Measurements from ENCODE around the gene GDF15. TPM values are rescaled to one million over a fixed set of nuclear protein-coding genes. Genes with fewer than 3 reads are reported as not detected.
A peak's percentile ranks its signal among the peaks of the same experiment; 100 is the strongest.

Gene GDF15
- total RNA-seq, 4 donors from 2014 or later: 36.3 to 77.0 (median 58.9) TPM

DNA sequence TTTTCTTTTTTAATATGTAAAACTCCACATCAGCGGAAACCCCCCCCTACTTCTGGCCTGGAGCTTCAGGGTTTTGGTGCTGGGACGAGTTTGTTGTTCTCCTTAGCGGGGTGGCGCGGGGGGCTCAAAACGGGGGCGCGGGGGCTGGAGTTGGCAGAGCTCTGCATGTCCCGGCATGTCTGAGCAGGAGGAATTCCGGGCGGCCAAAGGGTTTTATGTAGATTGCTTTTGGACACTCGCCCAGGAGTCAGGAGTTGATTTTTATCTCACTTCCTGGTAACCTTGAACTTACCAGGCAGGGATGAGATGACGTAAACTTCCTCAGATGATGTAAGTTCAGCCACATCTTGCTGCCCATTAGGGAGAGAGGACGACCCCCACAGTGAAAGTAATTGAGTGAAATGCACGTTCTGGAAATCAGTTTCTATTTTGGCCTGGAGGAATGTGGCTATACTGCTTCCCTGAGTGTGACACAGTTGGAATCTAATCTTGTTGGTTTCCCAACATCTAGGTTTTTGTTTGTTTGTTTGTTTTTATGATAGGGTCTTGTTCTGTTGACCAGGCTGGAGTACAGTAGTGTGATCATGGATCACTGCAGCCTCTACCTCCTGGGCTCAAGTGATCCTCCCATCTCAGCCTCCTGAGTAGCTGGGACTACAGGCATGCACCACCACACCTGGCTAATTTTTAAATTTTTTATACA, 21.0 kb upstream of the GDF15 start:
- H3K36me3 ChIP-seq: peaks cover 0 to 22% (median 2%) of the 10 kb centered on the region in 4 donors
- WGBS, 2 donors (ENCODE audit: low coverage in 1 of 2): 4 to 15% methylated on average over 2 to 15 of the region's 15 CpGs
- TF ChIP-seq POLR2AphosphoS5 (IDR thresholded peaks at IDR 0.05) (peak; percentile 54 to 78 (median 73)), EP300 (IDR thresholded peaks at IDR 0.05; ENCODE audit: low read depth) (peak; percentile 61), POLR2A (IDR thresholded peaks at IDR 0.05) (no peak)
- TF ChIP-seq, protein P1, sequence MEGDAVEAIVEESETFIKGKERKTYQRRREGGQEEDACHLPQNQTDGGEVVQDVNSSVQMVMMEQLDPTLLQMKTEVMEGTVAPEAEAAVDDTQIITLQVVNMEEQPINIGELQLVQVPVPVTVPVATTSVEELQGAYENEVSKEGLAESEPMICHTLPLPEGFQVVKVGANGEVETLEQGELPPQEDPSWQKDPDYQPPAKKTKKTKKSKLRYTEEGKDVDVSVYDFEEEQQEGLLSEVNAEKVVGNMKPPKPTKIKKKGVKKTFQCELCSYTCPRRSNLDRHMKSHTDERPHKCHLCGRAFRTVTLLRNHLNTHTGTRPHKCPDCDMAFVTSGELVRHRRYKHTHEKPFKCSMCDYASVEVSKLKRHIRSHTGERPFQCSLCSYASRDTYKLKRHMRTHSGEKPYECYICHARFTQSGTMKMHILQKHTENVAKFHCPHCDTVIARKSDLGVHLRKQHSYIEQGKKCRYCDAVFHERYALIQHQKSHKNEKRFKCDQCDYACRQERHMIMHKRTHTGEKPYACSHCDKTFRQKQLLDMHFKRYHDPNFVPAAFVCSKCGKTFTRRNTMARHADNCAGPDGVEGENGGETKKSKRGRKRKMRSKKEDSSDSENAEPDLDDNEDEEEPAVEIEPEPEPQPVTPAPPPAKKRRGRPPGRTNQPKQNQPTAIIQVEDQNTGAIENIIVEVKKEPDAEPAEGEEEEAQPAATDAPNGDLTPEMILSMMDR (IDR thresholded peaks at IDR 0.05): no peak
- H3K9me3 ChIP-seq: no peaks in the 10 kb centered on the region
- H3K27me3 ChIP-seq: no peaks in the 10 kb centered on the region
- in situ Hi-C loops (cut with MboI; ENCODE audit: low pct_ligation_motif_present in 1 of 4, low pct_unique_long_range_greater_than_20kb in 1 of 4, low sequenced_read_pairs in 3 of 4) (no loop called here), intact Hi-C loops (cut with DNase I; ENCODE audit: low total_unique reads) (no loop called here)
- H3K4me1 ChIP-seq: peaks cover 9 to 29% (median 23%) of the 10 kb centered on the region in 4 donors
- DNase-seq: peak; percentile 90
- no peak overlapping the region for H3K4me3 ChIP-seq
- H3K27ac ChIP-seq: peak overlapping the region; percentile 82 to 87 (median 84)

DNA sequence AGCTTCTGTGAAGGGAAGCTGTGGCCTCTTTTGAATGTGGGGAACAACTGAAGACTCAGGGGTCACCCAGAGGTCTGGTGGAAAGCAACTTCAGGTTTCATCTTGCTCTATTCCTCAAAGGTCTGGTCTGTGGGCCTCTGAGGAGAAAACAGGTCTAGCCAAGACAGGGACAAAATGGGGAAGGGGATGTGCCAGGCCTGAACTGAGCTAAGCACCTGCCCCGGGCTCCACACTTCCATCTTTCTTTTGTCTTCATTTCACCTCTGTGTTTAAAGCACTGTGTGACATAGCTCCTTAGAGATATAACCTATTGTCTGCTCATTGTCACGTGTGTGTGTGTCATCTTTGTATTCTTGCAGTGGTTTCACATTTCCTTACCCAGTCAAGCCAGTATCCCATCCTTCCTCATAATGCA, 19.9 kb upstream of the GDF15 start:
- 72 to 83% methylated on average over 2 of the region's 2 CpGs for WGBS, 2 donors (ENCODE audit: low coverage in 1 of 2)
- in situ Hi-C loops (cut with MboI; ENCODE audit: low pct_ligation_motif_present in 1 of 4, low pct_unique_long_range_greater_than_20kb in 1 of 4, low sequenced_read_pairs in 3 of 4) (no loop called here), intact Hi-C loops (cut with DNase I; ENCODE audit: low total_unique reads) (no loop called here)
- peaks cover 9 to 29% (median 23%) of the 10 kb centered on the region in 4 donors for H3K4me1 ChIP-seq
- DNase-seq: no peak
- H3K4me3 ChIP-seq: no peak overlapping the region
- H3K9me3 ChIP-seq: no peaks in the 10 kb centered on the region
- peaks cover 0 to 11% (median 0%) of the 10 kb centered on the region in 4 donors for H3K36me3 ChIP-seq
- no peaks in the 10 kb centered on the region for H3K27me3 ChIP-seq
- peak overlapping the region; percentile 82 to 87 (median 84) for H3K27ac ChIP-seq
- TF ChIP-seq POLR2AphosphoS5 (IDR thresholded peaks at IDR 0.05) (no peak), EP300 (IDR thresholded peaks at IDR 0.05; ENCODE audit: low read depth) (no peak), POLR2A (IDR thresholded peaks at IDR 0.05) (no peak)
- TF ChIP-seq, protein P1 (IDR thresholded peaks at IDR 0.05): no peak

DNA sequence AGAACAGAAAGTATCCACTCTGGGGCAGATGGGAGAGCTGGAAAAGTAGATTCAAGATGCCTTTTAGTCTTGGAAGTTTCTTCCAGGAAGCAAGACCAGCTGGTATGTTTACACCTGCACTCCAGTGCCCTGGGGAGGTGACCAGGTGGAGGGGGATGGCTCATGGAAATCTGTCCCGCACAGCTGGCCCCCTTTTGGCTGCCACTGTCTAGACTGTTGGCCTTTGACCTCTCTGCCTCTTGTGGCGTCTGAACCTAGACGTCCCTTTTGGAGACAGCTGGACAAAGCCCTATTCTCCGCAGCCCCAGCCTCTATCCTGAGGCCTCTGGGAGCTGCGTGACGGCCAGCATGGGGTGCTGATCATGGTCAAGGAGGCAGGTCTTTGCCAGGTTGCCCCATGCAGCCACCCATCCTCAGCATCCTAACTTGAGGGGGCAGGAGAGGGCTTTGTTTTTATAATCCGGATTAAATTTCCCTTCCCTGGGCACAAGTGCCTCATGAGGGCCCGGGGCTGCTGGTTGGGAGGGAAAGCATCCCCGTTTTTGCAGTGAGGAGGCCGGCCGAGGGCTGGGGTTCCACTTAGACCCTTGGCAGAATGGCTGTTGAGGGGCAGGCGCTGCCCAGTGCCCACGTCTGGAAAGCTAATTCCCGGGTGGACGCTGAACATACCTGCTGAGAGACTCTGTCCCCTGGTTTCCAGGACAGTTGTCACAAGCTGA, 17.3 kb upstream of the GDF15 start:
- 20 to 75% methylated on average over 1 to 15 of the region's 15 CpGs for whole genome bisulfite sequencing, 2 donors (ENCODE audit: low coverage in 1 of 2)

More for the DNA sequence above, 17.3 kb upstream of the GDF15 start:
- Histone ChIP-seq H3K27ac (peak overlapping the region in 3 of 4 donors; percentile 8 to 33 (median 18)), H3K27me3 (no peaks in the 10 kb centered on the region), H3K36me3 (no peaks in the 10 kb centered on the region), H3K4me1 (peaks cover 12 to 30% (median 26%) of the 10 kb centered on the region in 4 donors), H3K9me3 (no peaks in the 10 kb centered on the region), H3K4me3 (no peak overlapping the region)
- in situ Hi-C loops (cut with MboI; ENCODE audit: low pct_ligation_motif_present in 1 of 4, low pct_unique_long_range_greater_than_20kb in 1 of 4, low sequenced_read_pairs in 3 of 4): no loop called here
- intact Hi-C loops (cut with DNase I; ENCODE audit: low total_unique reads): no loop called here
- TF ChIP-seq POLR2A (IDR thresholded peaks at IDR 0.05) (no peak), EP300 (IDR thresholded peaks at IDR 0.05; ENCODE audit: low read depth) (no peak), POLR2AphosphoS5 (IDR thresholded peaks at IDR 0.05) (no peak)
- TF ChIP-seq, protein P1 (IDR thresholded peaks at IDR 0.05): no peak
- no peak for DNase-seq

Data from transverse colon (tissue), 4 donors.